ENCODE results near the gene WWTR1. TPM values are rescaled to one million over a fixed set of nuclear protein-coding genes. Genes with fewer than 3 reads are reported as not detected.
A peak's percentile ranks its signal among the peaks of the same experiment; 100 is the strongest.

WWTR1 gene
- polyA plus RNA-seq, 1 experiment = 119 TPM

DNA sequence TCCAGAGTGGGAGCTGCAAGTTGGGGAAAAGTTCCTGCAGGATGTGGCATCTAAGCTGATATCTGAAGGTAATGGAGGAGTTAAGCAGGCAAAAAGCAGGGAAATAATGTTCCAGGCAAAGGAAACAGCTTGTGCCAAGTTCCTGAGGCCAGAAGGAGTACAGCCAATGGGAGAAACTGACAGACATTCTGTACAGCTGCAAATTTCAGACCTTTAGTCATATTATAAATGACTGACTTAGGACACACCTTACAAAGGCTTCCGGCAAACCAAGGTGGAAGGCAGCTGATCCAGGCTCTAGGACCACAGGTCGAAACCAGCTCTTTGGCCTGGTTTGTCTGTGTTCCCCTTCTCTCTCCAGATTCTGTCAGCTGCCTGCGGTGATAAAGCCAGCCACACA lies 9.3 kb downstream of the WWTR1 start:
- TF ChIP-seq, protein P1, sequence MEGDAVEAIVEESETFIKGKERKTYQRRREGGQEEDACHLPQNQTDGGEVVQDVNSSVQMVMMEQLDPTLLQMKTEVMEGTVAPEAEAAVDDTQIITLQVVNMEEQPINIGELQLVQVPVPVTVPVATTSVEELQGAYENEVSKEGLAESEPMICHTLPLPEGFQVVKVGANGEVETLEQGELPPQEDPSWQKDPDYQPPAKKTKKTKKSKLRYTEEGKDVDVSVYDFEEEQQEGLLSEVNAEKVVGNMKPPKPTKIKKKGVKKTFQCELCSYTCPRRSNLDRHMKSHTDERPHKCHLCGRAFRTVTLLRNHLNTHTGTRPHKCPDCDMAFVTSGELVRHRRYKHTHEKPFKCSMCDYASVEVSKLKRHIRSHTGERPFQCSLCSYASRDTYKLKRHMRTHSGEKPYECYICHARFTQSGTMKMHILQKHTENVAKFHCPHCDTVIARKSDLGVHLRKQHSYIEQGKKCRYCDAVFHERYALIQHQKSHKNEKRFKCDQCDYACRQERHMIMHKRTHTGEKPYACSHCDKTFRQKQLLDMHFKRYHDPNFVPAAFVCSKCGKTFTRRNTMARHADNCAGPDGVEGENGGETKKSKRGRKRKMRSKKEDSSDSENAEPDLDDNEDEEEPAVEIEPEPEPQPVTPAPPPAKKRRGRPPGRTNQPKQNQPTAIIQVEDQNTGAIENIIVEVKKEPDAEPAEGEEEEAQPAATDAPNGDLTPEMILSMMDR (IDR thresholded peaks at IDR 0.05; ENCODE audit: insufficient read depth, low read depth, low read length) = no peak
- H3K27me3 ChIP-seq (ENCODE audit: control insufficient read depth, insufficient read depth, low read length) = no peaks in the 10 kb centered on the region
- DNase-seq (ENCODE audit: low read depth) = no peak
- POLR2A ChIA-PET = interaction anchor here (1.2 kb wide), 1 partner anchor 9 kb away, joined by 4 read pairs; the partner anchor contains the start of gene WWTR1
- CTCF ChIA-PET = interaction anchor here (1.0 kb wide), 1 partner anchor 118 kb away, joined by 3 read pairs; no protein-coding TSS in a partner anchor
- H3K4me3 ChIP-seq (ENCODE audit: low read depth, low read length) = no peak overlapping the region
- H3K36me3 ChIP-seq (ENCODE audit: control insufficient read depth, insufficient read depth, low read length) = peaks cover 4% of the 10 kb centered on the region; the same call in 1 of the 2 replicates

DNA sequence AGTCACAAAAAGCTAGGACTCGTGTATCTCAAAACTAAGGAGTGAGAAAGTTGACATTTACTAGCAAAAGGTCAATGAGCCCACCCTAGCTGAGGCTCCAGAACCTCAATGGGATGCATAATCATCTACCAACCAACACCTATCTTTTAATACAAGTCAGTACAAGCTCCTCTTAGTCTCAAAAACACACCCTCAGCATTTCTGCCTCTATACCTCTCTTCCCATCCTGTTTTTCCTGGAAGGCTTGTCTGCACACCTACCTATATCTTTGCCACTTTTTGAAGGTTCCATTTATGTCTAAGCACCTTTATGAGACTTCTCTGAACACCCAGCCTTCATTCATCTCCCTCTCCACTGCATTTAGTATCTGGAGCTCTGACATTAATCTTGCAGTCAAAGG lies 10.0 kb downstream of the WWTR1 start:
- CTCF ChIA-PET = interaction anchor here (0.5 to 1.0 kb wide), 5 partner anchors 11 to 117 kb away, joined by 3 to 4 read pairs (median 3); no protein-coding TSS in a partner anchor
- no peak for DNase-seq (ENCODE audit: low read depth)
- TF ChIP-seq, protein P1 (IDR thresholded peaks at IDR 0.05; ENCODE audit: insufficient read depth, low read depth, low read length) = no peak
- Histone ChIP-seq H3K27me3 (ENCODE audit: control insufficient read depth, insufficient read depth, low read length) (no peaks in the 10 kb centered on the region), H3K36me3 (ENCODE audit: control insufficient read depth, insufficient read depth, low read length) (peaks cover 4% of the 10 kb centered on the region; the same call in 1 of the 2 replicates), H3K4me3 (ENCODE audit: low read depth, low read length) (no peak overlapping the region)
- POLR2A ChIA-PET = interaction anchor here (1.2 kb wide), 1 partner anchor 10 kb away, joined by 4 read pairs; the partner anchor contains the start of gene WWTR1

DNA sequence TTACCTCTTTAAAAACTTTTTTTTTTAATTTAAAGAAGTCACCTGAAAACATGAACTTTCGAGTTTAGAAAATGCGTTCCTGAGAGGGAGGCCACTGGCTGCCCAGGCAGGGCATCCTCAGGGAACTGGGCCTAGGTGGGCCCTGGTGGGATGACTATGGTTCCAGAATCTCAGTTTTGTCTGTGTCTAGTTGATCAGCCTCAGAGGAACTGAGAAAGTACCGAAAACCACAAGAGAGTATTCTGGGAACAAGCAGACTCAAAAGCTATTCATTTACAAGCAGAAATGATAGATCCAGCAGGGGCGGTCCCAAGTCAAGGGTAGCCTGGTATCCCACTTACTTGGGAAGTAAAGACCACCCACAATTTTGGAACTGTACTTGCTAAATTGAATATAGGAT lies 10.5 kb downstream of the WWTR1 start:
- ChIA-PET POLR2A (no interaction called here), CTCF (interaction anchor here (0.8 to 1.4 kb wide), 4 partner anchors 12 to 111 kb away, joined by 3 to 4 read pairs (median 4); no protein-coding TSS in a partner anchor)
- TF ChIP-seq, protein P1 (IDR thresholded peaks at IDR 0.05; ENCODE audit: insufficient read depth, low read depth, low read length) = no peak
- Histone ChIP-seq H3K27me3 (ENCODE audit: control insufficient read depth, insufficient read depth, low read length) (no peaks in the 10 kb centered on the region), H3K4me3 (ENCODE audit: low read depth, low read length) (no peak overlapping the region), H3K36me3 (ENCODE audit: control insufficient read depth, insufficient read depth, low read length) (peaks cover 4% of the 10 kb centered on the region; the same call in 1 of the 2 replicates)
- DNase-seq (ENCODE audit: low read depth) = no peak

DNA sequence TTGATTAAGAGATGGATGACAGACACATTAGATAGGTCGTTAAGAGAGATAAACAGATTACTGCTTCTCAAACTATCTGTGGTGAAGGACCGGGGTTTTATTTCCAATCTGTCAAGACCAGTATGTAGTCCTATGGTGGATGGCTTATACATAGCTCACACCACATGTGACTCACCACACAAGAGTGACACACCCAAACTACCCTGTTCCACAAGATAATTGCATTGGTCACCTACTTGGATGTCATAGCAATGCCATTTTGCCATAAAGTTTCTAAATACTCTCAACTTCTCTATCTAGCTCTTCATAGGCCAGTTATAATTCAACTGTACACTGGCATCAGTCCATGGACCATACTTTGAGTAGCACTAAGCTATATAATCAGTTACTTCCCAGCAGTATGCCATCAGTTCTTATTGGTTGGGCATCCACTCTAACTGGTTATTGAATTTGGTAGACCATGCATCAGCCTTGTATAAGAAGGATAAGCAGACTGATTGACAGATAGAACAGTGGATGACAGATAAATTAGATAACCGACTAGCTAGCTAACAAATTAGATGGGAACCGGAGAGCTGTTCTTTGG lies 11.6 kb downstream of the WWTR1 start:
- TF ChIP-seq, protein P1 (IDR thresholded peaks at IDR 0.05; ENCODE audit: insufficient read depth, low read depth, low read length) = no peak
- POLR2A ChIA-PET = no interaction called here
- Histone ChIP-seq H3K27me3 (ENCODE audit: control insufficient read depth, insufficient read depth, low read length) (no peaks in the 10 kb centered on the region), H3K36me3 (ENCODE audit: control insufficient read depth, insufficient read depth, low read length) (peaks cover 4% of the 10 kb centered on the region; the same call in 1 of the 2 replicates), H3K4me3 (ENCODE audit: low read depth, low read length) (no peak overlapping the region)
- peak; percentile 22 for DNase-seq (ENCODE audit: low read depth)
- CTCF ChIA-PET = interaction anchor here (1.2 to 1.4 kb wide), 2 partner anchors 10 to 71 kb away, joined by 3 to 4 read pairs; no protein-coding TSS in a partner anchor

DNA sequence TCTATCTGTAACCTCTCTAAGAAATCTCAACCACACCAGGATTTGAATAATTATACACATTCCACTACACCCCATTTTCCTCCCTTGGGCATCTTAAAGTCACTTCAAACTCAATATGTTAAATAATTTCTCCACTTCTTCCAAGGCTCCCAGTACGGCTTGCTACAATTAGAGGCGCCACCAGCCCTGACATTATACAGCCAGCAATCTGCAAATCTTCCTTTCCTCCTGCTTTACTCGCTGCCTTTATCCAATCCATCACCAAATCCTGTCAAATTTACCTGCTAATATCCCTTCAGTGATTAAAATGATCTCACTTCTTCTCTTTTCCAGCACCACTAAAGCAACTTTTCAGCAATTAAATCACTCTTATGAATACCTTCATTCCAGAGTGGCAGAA lies 13.9 kb downstream of the WWTR1 start:
- POLR2A ChIA-PET = no interaction called here
- CTCF ChIA-PET = no interaction called here
- Histone ChIP-seq H3K36me3 (ENCODE audit: control insufficient read depth, insufficient read depth, low read length) (peaks cover 2% of the 10 kb centered on the region; the same call in 1 of the 2 replicates), H3K4me3 (ENCODE audit: low read depth, low read length) (no peak overlapping the region), H3K27me3 (ENCODE audit: control insufficient read depth, insufficient read depth, low read length) (no peaks in the 10 kb centered on the region)
- TF ChIP-seq, protein P1 (IDR thresholded peaks at IDR 0.05; ENCODE audit: insufficient read depth, low read depth, low read length) = no peak
- no peak for DNase-seq (ENCODE audit: low read depth)
